Activated CD4-positive, alpha-beta T cell treated with anti-CD3 and anti-CD28 coated beads for 4 hours (primary cell): ENCODE measurements around the gene LRP1B.
"Not testable (repeated sequence)": the region's sequence is repeated elsewhere in the genome, so short reads cannot be mapped to it uniquely, and the experiment has no call there.

Experiments
- DNase-seq, 2 donors: peaks; one replicate each; pipeline ENCODE4 v3.0.0-alpha.2; 2020

The LRP1B gene

GRCh38 chr2:140580532-140581151 is 1550.2 kb downstream of the LRP1B start:
- DNase-seq = no peak

DNA sequence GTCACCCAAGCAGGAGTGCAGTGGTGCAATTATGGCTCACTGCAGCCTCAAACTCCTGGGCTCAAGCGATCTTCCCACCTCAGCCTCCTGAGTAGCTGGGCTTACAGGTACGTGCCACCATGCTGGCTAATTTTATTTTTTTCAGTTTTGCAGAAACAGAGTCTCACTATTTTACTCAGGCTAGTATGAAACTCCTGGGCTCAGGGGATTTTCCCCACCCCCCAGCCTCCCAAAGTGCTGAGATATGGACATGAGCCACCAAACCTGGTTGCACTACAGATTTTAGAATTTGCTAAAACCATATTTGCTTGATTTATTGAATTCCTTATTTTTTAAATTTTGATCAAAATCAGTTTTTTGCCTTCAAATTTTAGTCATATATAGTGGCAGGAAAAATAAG is 1553.4 kb downstream of the LRP1B start:
- no peak for DNase-seq

GRCh38 chr2:140567734-140568133 is 1563.1 kb downstream of the LRP1B start:
- no peak for DNase-seq

- DNase-seq = no peak
These were observed 1565.1 kb downstream of the LRP1B start for GRCh38 chr2:140565756-140566155.

GRCh38 chr2:140555701-140556100 is 1575.1 kb downstream of the LRP1B start:
- no peak for DNase-seq

DNA sequence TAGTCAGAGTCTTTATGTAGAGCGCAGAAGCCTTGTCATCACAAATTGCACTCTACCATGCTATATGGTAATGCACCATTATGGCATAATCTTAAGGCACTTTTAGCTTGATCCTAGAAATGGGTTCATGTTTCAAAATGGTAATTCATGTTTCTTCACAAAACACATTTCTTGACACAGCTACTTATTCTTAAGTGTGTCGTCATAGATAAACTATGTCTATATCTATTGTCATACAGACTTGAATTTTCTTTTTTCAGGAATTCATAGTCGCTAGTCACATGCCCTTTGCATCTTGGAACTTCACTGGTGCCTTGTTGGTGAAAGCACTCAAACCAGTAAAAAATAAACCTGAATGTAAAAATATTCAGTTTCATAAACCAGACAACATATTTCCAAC is 1578.2 kb downstream of the LRP1B start:
- DNase-seq = no peak

DNA sequence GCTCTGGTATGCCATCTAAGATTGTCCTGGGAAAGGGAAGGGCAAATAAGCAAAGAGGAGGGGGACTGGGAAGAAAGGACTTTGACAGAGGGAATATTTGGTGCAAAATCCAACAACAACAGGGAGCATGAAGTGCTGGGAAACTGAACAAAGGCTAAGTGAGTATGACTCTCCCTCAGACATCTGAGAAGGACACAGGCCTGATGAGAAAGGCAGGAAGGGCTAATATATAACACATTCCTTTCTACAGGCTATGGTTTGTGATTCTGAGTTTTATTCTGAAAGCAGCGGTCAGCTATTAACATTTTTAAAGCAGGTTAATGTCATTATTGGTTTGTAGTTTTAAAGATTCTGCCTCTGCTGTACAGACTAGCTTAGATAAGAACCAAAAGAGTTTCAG is 1579.5 kb downstream of the LRP1B start:
- DNase-seq = no peak

GRCh38 chr2:140550821-140551220 is 1580.0 kb downstream of the LRP1B start:
- DNase-seq = no peak

DNA sequence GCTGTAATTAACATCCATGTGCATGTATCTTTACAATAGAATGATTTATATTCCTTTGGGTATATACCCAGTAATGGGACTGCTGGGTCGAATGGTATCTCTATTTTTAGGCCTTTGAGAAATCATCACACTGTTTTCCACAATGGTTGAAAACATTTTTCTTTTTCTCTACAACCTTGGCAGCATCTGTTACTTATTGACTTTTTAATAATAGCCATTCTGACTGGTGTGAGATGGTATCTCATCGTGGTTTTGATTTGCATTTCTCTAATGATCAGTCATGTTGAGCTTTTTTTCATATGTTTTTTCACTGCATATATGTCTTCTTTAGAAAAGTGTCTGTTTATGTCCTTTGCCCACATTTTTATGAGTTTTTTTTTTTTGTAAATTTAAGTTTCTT is 1586.0 kb downstream of the LRP1B start:
- DNase-seq = not testable (repeated sequence)

GRCh38 chr2:140542627-140543026 is 1588.2 kb downstream of the LRP1B start:
- DNase-seq = no peak

DNA sequence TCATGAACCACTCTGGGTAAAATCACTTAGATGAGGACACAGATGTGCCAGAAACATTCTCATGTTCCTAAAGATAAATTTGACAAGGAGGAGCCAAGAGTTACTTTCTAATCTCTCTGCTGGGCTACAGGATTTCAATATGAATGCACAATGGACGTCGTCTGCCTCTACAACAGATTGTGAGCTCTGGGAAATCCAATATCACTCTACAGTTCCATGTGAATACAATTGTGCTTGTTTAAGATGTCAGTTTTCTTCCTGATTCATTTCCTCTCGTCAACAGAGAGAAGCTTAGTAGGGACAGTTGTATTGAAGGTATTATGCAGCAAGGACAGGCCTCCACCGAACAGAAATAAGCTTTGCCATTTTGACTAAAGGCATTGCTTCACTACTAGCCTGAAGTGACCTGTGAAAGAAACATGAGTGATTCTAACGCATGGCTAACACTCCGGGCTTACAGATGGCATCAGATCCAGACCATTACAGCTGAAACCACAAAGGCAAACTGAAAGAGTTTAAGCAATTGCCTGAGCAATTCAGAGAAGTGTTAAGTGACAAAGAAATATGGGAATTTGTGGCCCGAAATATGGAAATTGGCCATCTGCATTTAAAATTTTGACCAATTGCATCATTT is 1591.5 kb downstream of the LRP1B start:
- DNase-seq = no peak

- no peak for DNase-seq
These were observed 1601.1 kb downstream of the LRP1B start for GRCh38 chr2:140529706-140530105.

- DNase-seq = no peak
These were observed 1601.8 kb downstream of the LRP1B start for GRCh38 chr2:140528982-140529381.

- no peak for DNase-seq
These were observed 1604.2 kb downstream of the LRP1B start for GRCh38 chr2:140526575-140526974.

- DNase-seq = no peak
These were observed 1618.7 kb downstream of the LRP1B start for GRCh38 chr2:140512106-140512505.

DNA sequence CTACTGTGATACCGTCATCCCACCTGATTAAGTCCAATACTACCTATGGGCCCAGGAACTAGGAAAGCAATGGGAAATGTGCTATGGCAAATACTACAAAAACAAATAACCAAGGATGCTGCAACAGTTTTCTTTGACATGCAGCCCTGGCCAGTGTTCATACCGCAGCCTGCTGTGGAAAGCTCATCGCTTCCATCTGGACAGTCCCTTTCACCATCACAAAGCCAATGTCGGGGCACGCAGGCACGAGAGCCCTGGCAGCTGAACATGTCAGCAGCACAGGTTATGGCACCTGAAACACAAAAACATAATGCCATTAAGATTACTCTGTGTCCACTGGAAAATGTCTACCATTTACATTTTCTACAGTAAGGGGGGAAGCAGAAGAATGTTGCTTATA is 1621.1 kb downstream of the LRP1B start:
- no peak for DNase-seq

DNA sequence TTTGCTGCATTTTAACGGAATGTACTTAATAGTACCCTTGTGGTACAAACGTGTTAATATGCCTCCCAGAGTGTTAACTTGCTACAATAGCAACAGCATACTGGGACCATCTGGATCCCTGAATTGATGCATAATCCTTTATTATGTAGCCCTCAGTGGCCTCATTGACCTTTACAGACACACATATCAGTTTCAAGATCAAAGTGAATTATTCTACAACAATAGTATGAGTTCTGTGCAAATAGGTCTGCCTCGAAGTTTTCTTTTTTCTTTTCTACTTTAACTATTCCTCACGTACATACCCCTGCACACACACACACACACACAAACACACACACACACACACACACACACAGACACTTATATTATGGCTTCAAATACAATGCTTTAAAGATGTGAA is 1622.1 kb downstream of the LRP1B start:
- DNase-seq = no peak

DNA sequence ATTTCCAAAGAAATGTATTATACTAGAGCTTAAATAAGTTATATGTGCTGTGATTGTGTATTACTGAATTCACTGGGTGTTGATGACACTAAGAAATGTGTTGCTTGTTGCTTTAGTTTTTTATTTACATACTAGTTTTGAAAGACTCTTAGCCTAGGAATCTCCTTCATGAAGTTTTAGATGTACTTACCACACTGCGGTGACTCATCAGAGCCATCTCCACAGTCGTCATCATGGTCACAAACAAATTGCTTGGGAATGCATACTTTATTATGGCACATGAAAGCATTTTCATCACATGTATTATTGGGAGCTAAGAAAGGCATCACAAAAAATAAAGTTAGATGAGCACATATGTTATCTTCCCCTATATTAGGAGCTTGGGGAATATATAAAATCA is 1624.2 kb downstream of the LRP1B start:
- no peak for DNase-seq

DNA sequence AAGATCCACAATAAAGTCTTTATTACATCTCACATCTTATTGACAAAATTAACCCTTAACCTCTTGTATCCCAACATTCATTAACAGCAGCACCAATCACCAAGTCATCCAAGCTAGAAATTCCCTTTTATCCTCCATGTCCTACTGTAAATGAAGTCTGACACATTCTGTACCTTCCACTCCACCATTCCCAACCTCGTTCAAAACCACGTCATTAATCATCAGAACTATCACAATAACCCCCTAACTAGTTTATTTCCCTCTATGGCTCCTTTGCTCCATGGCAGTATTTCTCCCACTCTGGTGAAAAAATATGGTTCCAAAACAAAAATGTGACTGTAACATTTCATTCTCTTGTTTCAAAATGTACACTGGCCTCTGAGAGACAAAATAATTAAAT is 1626.2 kb downstream of the LRP1B start:
- no peak for DNase-seq

DNA sequence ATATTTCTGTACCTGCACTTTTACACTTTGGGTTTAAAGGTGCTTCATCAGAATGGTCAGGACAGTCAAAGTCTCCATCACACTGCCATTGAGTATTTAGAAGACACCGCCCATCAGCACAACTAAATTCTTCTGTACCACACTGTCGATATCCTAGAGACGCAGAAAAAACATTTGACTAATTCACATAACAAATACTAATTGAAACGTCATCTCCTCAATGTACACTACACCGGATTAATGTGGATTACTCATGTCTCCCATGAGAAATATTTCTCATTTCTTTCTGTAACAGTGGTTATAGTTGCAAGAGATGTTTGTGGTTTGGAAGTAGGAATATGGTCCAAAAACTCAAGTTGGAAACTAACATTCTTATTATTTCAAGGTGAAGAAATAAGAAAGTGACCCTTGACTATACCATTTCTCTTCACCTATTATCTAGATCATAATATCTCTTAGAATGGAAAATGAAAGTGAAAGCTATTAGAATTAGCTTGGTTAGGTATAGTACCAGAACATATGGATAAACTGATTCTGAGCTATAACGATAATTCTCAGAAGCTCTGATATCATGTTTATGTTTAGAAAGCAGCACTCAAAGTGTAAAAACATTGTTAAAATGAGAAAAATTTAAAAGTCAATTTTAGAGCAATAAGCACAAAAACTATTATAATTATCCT is 1627.7 kb downstream of the LRP1B start:
- no peak for DNase-seq

GRCh38 chr2:140498360-140498759 is 1632.5 kb downstream of the LRP1B start:
- no peak for DNase-seq

DNA sequence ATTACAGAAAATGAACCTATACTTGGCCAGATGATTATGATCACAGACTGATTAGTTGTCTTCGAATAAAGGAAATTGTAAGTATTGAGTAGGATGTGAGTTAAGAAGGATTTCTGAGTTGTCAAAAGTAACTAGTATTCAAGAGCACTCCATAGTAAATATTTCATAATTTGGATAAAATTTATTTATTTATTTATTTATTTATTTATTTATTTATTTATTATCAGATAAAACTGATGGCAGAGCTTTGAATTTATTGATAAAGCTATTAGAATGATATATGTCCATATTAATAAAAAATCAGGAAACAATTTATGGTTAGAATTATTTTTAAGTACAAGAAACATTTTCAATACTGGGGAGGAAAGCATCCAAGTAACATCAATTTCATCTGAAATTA is 1634.1 kb downstream of the LRP1B start:
- no peak for DNase-seq

DNA sequence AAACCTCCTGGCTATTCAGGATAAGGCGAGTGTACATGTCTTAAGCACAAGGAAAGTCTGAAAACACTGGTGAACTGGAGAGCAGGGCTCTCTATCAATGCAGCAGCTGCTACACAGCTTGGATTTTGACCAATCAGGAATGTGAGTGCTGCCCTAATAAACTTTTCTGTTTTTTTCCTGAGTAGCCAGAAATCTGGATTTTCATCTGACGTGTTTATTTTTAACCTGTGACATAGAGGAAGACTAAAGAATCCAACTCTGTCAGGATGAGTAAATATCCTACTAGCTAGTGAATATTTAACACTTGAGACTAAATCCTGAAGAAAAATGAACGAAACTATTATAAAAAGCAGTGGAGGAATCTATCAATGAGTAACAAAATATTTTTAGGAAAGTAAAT is 1638.9 kb downstream of the LRP1B start:
- DNase-seq = no peak

DNA sequence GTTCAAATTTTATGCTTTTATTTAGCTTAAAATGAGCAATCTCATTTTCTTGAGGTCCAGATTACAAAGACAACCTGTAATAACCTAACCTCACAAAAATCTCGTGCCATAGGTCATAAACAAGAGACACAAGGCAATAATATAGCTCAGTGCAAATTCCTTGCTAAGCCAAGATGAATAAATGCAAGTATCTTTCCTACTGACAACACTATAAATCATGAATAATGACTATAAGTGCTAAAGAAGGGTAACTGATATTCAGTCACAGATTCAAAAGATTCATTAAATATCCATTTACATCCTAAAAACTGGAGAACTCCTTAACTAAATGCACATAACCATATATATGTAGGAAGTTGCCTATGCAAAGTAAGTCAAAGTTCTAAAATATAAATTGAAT is 1641.6 kb downstream of the LRP1B start:
- no peak for DNase-seq

GRCh38 chr2:140481136-140481535 is 1649.7 kb downstream of the LRP1B start:
- no peak for DNase-seq
